Stimulated activated naive B cell treated with anti-CD40 and anti-IgM and Interleukin-4, amounts not matched to agents 10 μg/mL and 1 μg/mL and 100 μg/mL, for 72 hours (primary cell): Measurements from ENCODE around the gene CEP63.

Experiments used
- ATAC-seq, 2 donors: fragments of 150-1000 bp; cut with Tn5 transposase; replicated peaks; 2 replicates each; pipeline ENCODE4 v1.10.0; 2021; ENCODE audit warnings: moderate library complexity in 1 of 2
- DNase-seq: peaks from one replicate; pipeline ENCODE4 v3.0.0; 2021
- H3K27ac Mint-ChIP-seq: one replicate; pipeline ENCODE4 v1.8.0; 2022; ENCODE audit warnings: mild to moderate bottlenecking, mixed read lengths
- H3K27me3 Mint-ChIP-seq, 2 donors: one replicate each; pipeline ENCODE4 v1.8.0; 2022; ENCODE audit warnings: mixed read lengths in 2 of 2
- H3K36me3 Mint-ChIP-seq, 2 donors: one replicate each; pipeline ENCODE4 v1.8.0; 2022; ENCODE audit warnings: mixed read lengths in 2 of 2, mild to moderate bottlenecking in 1 of 2
- H3K4me1 Mint-ChIP-seq, 2 donors: one replicate each; pipeline ENCODE4 v1.8.0; 2022; ENCODE audit warnings: mixed read lengths in 2 of 2, mild to moderate bottlenecking in 1 of 2
- H3K4me3 Mint-ChIP-seq, 2 donors: one replicate each; pipeline ENCODE4 v1.8.0; 2022; ENCODE audit warnings: mild to moderate bottlenecking in 2 of 2, mixed read lengths in 2 of 2, moderate library complexity in 1 of 2
- H3K9me3 Mint-ChIP-seq, 2 donors: one replicate each; pipeline ENCODE4 v1.8.0; 2022; ENCODE audit warnings: mixed read lengths in 2 of 2, mild to moderate bottlenecking in 1 of 2

CEP63 gene

DNA sequence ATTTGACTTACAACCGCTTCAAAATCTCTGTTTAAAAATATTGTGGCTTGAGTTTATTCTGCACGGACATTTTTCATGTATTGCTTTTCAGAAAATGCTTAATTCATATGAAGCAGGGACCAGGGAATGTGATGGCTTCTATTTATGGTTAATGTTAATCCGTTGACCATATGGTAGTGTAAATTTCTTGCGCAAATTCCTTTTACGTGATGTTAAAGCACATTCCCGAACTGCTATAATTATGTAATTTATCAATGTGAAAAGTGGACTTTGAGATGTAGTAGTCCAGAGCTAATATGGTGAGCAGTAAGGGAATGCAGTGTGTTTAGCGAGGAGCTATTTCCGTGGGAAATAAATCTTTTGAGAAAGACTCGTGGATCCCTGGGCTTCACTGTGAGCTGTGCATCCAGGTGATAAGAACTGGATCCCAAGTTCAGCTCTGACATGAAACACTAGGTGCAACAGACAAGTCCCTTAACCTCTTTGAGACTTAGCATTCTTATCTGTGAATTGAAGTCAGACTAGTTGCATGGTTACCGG, 27.4 kb upstream of the CEP63 start:
- Mint-ChIP-seq H3K27me3 (peaks cover 21 to 36% of the 10 kb centered on the region in 2 donors), H3K4me1 (peaks cover 0 to 2% of the 10 kb centered on the region in 2 donors), H3K27ac (no peak overlapping the region), H3K4me3 (no peak overlapping the region), H3K36me3 (no peaks in the 10 kb centered on the region), H3K9me3 (no peaks in the 10 kb centered on the region)
- ATAC-seq (no peak), DNase-seq (no peak)

DNA sequence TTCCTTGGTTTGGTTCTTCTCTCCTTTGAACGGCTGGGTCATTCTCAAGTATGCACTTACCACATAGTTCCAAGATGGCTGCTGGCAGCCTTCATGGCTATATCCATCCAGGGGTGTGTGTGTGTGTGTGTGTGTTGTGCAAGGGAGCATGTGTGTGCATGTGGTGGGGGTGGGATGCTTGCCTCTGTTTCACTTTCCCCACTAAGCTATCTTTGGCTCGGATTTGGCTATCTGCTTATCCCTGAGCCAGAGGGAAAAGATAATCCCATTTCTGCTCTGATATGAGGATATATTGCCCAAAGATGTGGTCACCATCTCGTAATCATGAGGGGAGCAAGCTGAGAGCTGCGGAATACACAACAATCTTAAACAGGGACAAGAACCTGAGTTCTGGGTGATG, 26.3 kb upstream of the CEP63 start:
- H3K4me1 Mint-ChIP-seq: peaks cover 0 to 2% of the 10 kb centered on the region in 2 donors
- H3K9me3 Mint-ChIP-seq: no peaks in the 10 kb centered on the region
- H3K27me3 Mint-ChIP-seq: peaks cover 21 to 38% of the 10 kb centered on the region in 2 donors
- ATAC-seq (no peak), DNase-seq (no peak)
- H3K4me3 Mint-ChIP-seq: no peak overlapping the region
- no peaks in the 10 kb centered on the region for H3K36me3 Mint-ChIP-seq
- no peak overlapping the region for H3K27ac Mint-ChIP-seq

DNA sequence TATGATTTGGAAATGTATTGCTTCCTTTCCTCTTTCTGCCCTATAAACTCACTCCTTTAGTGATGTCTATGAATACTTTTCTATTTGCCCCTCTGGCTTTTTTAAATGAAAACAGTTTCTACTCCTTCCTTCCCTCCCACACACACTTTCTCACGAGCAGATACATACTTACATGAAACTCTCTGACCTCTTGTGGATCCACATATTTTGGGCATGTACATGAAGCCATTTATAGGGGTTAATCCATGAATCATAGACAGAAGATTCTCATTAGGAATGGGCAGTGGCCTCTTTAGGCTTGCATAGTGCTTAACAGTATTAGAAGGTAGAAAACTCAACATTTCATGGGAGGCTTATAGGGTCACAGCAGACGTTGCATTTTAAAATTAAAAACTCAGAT, 24.9 kb upstream of the CEP63 start:
- no peak overlapping the region for H3K27ac Mint-ChIP-seq
- no peak for ATAC-seq
- H3K9me3 Mint-ChIP-seq: no peaks in the 10 kb centered on the region
- no peak for DNase-seq
- H3K27me3 Mint-ChIP-seq: peaks cover 21 to 38% of the 10 kb centered on the region in 2 donors
- no peak overlapping the region for H3K4me3 Mint-ChIP-seq
- peaks cover 0 to 2% of the 10 kb centered on the region in 2 donors for H3K4me1 Mint-ChIP-seq
- no peaks in the 10 kb centered on the region for H3K36me3 Mint-ChIP-seq

DNA sequence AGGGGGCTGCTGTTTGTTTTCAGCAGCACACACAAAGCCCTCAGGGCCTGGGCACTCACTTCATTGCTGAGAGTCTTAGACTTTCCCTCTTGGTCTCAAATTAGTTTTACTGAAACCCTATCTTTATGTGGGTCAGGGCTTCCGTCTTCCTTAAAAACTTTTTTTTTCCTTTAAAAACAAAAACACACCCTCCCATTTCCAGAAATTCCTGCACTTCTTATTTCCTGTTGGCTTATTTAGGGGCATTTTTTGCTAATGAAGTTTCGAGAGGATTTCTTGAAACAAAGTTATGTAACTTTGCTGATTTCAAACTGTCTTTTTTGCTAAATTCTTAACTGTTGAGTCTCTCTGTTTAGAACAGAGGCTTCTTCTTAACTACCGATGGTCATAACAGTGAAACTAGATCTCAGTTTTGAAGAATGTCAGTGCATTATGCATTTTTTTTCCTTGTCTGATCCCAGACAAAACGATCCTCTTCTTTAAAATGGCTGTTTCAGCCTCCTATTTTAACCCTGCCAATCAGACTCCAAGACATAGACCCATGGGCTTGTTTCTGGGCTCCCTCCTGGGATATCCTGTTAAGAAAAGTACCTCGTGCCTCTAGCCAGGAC, 23.4 kb upstream of the CEP63 start:
- no peak overlapping the region for H3K4me3 Mint-ChIP-seq
- peaks cover 0 to 2% of the 10 kb centered on the region in 2 donors for H3K4me1 Mint-ChIP-seq
- no peak overlapping the region for H3K27ac Mint-ChIP-seq
- peaks cover 14 to 35% of the 10 kb centered on the region in 2 donors for H3K27me3 Mint-ChIP-seq
- H3K9me3 Mint-ChIP-seq: no peaks in the 10 kb centered on the region
- ATAC-seq: no peak
- no peaks in the 10 kb centered on the region for H3K36me3 Mint-ChIP-seq
- DNase-seq: no peak

DNA sequence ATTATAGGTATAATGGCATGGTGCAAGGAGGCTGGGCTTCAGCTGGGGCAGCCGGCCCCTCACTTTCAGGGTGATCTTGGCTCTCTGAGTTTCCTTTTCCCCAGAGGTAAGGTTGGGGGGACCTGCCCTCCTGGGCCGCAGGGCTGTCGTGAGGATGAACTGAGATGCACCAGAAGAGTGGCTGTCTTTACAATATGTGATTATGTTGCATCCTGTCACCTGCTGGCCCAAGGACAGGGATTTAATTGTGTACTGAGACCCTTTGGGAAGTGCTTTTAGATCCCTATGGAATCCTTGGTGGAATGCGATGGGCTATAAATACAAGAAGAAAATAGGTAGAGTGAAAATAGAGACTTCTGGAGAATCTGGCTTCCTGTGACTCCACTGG, 22.2 kb upstream of the CEP63 start:
- H3K4me3 Mint-ChIP-seq: no peak overlapping the region
- H3K27me3 Mint-ChIP-seq: peaks cover 8 to 23% of the 10 kb centered on the region in 2 donors
- H3K36me3 Mint-ChIP-seq: no peaks in the 10 kb centered on the region
- DNase-seq (no peak), ATAC-seq (no peak)
- peaks cover 0 to 2% of the 10 kb centered on the region in 2 donors for H3K4me1 Mint-ChIP-seq
- no peak overlapping the region for H3K27ac Mint-ChIP-seq
- H3K9me3 Mint-ChIP-seq: no peaks in the 10 kb centered on the region

DNA sequence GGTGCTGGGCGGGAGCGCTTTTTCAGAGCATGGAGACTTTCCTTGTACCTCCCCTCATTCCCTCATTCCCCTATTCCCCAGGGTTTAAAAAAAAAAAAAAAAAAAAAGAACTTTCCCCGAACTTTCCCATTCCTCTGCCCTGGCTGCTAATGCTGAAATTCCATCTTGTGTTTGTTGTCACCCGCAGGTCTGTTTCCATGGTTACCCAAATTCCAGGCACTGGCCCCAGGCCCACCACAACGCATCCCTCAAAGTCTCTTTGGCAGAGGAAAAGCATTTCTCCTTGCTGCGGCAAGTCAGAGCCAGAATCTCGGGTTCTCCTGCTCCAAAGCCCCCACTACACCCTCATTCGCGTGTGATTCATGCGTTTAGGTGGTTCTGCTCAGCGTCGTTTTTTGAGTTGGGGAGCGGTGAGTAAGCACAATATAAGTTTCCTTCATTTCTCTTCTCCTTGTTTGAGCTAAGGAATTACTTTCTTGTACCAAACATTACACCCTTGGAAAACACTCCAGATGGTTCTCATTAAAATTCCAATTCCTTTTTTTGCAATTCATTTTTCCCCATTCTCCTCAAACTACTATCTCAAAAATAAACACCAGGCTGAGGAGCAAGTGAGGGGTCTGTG, 21.7 kb upstream of the CEP63 start:
- DNase-seq (no peak), ATAC-seq (no peak)
- no peaks in the 10 kb centered on the region for H3K9me3 Mint-ChIP-seq
- no peak overlapping the region for H3K4me3 Mint-ChIP-seq
- H3K36me3 Mint-ChIP-seq: no peaks in the 10 kb centered on the region
- no peak overlapping the region for H3K27ac Mint-ChIP-seq
- peaks cover 8 to 23% of the 10 kb centered on the region in 2 donors for H3K27me3 Mint-ChIP-seq
- peaks cover 0 to 2% of the 10 kb centered on the region in 2 donors for H3K4me1 Mint-ChIP-seq

DNA sequence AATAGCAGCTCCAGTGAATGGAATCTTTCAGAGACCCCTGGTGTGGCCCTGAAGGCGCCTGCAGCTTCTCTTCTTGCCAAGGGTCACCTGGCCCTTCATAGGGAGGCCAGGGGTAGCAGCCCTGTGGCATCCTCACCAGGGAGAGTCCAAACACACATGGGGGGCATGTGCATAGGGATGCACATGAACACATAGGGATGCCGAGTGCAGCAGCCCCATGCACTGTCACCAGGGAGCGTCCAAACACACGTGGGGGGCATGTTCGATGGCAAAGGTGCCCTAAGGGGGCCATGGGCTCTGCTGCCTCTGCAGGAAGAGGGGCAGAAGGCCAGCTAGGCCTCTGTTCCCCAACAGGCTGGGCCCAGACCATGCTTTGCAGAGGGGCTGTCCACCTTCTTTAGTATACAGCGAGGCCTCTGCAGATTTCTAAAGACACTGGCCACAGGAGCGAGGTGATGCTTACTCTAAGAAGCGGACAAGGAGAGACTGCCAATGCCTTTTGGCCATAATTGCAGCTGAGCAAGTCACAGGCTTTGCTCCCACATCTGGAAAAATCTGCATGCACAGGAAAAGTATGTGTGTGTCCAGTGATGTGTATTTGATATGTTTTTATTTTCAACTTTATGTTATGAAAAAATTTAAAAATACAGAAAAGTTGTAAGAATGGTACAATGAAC, 21.0 kb upstream of the CEP63 start:
- Mint-ChIP-seq H3K4me1 (no peaks in the 10 kb centered on the region), H3K27ac (no peak overlapping the region), H3K4me3 (no peak overlapping the region), H3K36me3 (no peaks in the 10 kb centered on the region), H3K27me3 (peaks cover 4 to 23% of the 10 kb centered on the region in 2 donors), H3K9me3 (no peaks in the 10 kb centered on the region)
- no peak for DNase-seq
- no peak for ATAC-seq

DNA sequence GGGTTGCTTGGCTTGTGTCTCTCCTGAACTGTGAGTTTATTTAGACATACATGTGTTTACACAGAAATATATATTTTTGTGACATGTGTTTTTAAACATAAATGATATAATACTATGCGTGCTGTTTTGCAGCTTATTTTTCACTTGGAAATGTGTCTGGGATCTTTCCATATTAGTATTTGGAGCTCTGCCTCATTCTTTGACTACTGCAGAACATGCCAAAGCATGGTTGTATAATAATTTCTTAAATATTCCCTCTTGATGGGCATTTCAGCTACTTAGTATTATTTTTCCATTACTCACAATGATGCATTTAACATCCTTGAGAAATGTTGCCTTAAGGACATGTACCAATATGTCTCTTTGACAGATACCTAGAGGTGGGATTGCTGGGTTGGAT, 19.5 kb upstream of the CEP63 start:
- Mint-ChIP-seq H3K9me3 (no peaks in the 10 kb centered on the region), H3K27me3 (peaks cover 4 to 18% of the 10 kb centered on the region in 2 donors), H3K27ac (no peak overlapping the region), H3K4me1 (no peaks in the 10 kb centered on the region), H3K36me3 (peaks cover 0 to 1% of the 10 kb centered on the region in 2 donors), H3K4me3 (no peak overlapping the region)
- ATAC-seq: no peak
- DNase-seq: no peak

DNA sequence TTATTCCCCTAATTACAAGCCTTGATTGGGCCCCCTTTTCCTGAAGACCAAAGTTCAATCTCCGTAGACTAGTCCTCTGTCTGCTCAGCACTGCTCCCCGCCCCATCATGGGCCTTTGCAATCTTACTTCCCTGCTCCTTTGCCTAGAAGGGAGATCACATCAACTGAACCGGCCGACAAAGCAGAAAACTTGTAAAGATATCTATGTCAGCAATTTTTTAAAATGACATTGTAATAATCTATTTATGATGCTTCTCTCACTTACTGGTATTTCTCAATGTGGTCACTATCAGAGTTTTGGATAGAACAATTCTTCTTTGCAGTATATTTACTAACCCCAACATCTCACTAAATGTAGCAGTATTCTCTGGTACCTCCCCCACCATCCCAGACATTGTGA, 17.3 kb upstream of the CEP63 start:
- Mint-ChIP-seq H3K4me3 (no peak overlapping the region), H3K36me3 (peaks cover 4 to 6% of the 10 kb centered on the region in 2 donors), H3K27ac (no peak overlapping the region), H3K27me3 (peaks cover 0 to 2% of the 10 kb centered on the region in 2 donors), H3K4me1 (no peaks in the 10 kb centered on the region), H3K9me3 (no peaks in the 10 kb centered on the region)
- no peak for DNase-seq
- no peak for ATAC-seq

DNA sequence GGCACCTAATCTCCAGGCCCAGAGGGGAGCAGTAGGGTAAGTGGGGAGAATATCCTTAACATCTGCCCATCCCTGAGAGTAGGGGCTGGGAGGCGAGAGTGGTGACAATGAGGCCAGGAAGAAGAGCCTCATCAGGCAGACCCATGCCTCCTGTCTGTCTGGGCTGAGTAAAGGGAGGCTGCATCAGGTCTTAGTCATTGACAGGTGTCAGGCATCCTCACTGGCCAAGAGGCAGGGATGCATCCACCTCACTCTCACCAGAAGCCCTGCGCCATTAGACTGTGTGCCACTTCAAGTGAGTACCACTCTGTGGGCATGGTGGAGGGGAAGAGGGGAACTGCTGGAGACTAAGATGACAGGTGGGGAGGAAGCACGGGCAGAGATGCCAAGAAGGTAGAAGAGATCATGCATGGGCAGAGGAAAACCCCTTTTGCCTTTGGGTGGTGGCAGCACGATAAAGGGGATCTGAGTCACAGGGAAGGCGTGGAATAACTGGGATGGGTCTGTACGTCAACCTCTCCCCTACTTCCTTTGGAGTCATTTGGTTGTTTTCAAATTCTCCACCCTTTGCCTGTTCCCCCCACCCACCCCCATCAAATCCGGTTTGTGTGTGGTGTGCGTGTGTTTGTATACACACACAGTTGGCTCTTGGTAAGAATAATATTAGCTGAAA, 14.2 kb upstream of the CEP63 start:
- no peak overlapping the region for H3K27ac Mint-ChIP-seq
- no peaks in the 10 kb centered on the region for H3K9me3 Mint-ChIP-seq
- H3K4me3 Mint-ChIP-seq: no peak overlapping the region
- H3K4me1 Mint-ChIP-seq: no peaks in the 10 kb centered on the region
- DNase-seq (no peak), ATAC-seq (no peak)
- peaks cover 4 to 12% of the 10 kb centered on the region in 2 donors for H3K36me3 Mint-ChIP-seq
- no peaks in the 10 kb centered on the region for H3K27me3 Mint-ChIP-seq

DNA sequence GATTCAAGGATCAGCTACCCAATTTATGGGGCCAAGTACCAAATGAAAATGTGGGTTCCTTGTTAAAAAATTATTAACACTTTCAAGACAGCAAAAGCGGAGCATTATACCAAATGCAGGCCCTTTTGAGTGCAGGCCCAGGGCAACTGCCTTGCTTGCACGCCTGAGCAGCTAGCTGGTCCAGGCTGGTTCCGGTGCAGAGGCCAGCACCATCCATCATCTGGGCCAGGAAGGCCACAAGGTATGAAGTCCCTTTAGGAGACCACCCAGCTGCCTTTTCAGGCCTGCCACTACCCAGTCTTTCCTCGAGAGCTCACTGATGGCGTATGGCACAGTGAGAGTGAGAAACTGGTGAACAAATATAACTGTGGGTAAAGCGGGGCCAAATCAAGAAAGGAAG, 13.0 kb upstream of the CEP63 start:
- H3K9me3 Mint-ChIP-seq: no peaks in the 10 kb centered on the region
- H3K4me1 Mint-ChIP-seq: no peaks in the 10 kb centered on the region
- no peak overlapping the region for H3K4me3 Mint-ChIP-seq
- H3K27ac Mint-ChIP-seq: no peak overlapping the region
- DNase-seq: no peak
- no peaks in the 10 kb centered on the region for H3K27me3 Mint-ChIP-seq
- peaks cover 7 to 14% of the 10 kb centered on the region in 2 donors for H3K36me3 Mint-ChIP-seq
- ATAC-seq: no peak

DNA sequence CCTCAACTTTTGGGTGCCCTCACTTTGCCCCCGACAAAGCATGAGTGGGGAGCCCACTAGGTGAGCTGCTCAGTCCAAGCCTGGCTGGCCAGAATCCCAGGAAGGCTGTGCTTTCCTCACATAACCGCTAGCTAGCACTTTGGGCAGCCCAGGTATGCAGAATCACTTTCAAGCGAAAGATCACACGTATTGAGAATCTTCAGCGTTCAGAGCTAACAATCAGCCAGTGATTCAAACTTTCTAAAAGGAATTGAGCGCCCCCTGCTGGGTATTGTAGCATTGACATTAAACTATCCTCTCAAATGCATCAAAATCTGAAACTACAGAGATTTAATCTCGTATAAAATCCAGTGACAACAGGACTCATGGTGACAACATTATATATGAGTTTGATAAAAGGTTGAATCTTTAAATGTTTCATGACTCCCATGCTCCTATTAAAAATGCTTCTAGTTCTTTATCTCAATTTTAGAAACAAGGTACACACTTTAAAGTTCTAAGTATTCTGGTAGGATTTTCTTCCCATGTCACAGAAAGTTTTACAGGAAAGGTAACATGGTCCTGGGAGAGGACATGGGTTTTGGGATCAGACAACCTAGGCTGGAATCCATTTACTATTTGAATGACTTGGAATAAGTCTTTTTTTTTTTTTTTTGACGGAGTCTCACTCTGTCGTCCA, 11.8 kb upstream of the CEP63 start:
- Mint-ChIP-seq H3K27ac (no peak overlapping the region), H3K9me3 (no peaks in the 10 kb centered on the region)
- ATAC-seq: peak; percentile 75 to 77

DNA sequence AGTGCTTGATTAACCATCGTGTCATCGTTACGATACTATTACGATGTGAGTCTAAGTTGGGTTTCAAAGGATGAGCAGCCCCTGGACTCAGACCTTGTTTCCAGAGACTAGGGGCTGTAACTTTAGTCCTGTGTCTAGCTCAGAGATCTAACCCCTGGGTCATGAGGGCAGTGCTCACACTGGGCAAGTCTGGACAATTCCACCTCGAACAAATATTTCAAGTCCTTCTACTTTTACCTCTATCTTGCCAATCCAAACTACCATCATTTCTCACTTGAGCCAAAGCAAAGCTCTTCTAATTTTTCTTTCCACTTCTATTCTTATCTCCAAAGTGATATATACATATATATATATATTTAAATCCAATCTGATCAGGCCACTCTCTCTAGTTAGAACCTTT, 10.9 kb upstream of the CEP63 start:
- peaks cover 9 to 28% of the 10 kb centered on the region in 2 donors for H3K36me3 Mint-ChIP-seq
- ATAC-seq (no peak), DNase-seq (no peak)
- no peaks in the 10 kb centered on the region for H3K27me3 Mint-ChIP-seq
- H3K27ac Mint-ChIP-seq: peak overlapping the region; percentile 40
- H3K9me3 Mint-ChIP-seq: no peaks in the 10 kb centered on the region
- no peak overlapping the region for H3K4me3 Mint-ChIP-seq
- no peaks in the 10 kb centered on the region for H3K4me1 Mint-ChIP-seq

More for the DNA sequence above, 11.8 kb upstream of the CEP63 start:
- Mint-ChIP-seq H3K27me3 (no peaks in the 10 kb centered on the region), H3K36me3 (peaks cover 7 to 24% of the 10 kb centered on the region in 2 donors), H3K4me1 (no peaks in the 10 kb centered on the region), H3K4me3 (no peak overlapping the region)
- DNase-seq: peak; percentile 24

DNA sequence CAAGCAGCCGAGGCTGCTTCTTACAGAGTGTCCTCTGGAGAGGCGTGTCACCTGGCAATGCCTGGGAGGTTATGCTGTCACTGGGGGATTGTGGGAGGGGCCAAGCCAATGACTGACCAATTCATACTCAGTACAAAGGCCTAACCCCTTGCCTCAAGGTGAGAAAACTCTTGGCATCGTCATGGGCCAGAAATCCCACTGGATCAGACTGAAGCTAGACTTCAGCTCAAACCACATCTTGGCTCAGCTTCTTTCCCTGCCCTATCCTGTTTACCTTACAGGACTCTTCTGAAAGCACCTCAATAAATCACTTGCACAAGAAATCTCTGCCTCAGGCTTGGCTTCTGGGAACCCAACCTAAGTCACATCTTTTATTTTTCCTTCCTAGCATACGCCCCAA, 9.6 kb upstream of the CEP63 start:
- Mint-ChIP-seq H3K4me3 (no peak overlapping the region), H3K36me3 (peaks cover 12 to 36% of the 10 kb centered on the region in 2 donors), H3K9me3 (no peaks in the 10 kb centered on the region), H3K27ac (no peak overlapping the region), H3K27me3 (no peaks in the 10 kb centered on the region), H3K4me1 (no peaks in the 10 kb centered on the region)
- ATAC-seq: no peak
- no peak for DNase-seq
